Gastrocnemius medialis (tissue), 4 donors: ENCODE data around the gene ACAD9.
A peak's percentile ranks its signal among the peaks of the same experiment; 100 is the strongest.

Experiments used
- CTCF ChIP-seq, 5 experiments: fragments of 450-650 bp in 3 of 5; fragments of 200-600 bp in 2 of 5; sonication (generic) in 2 of 5; IDR thresholded peaks in 4 of 5; conservative IDR thresholded peaks in 1 of 5; 1 replicate in 4 of 5; 2 replicates in 1 of 5; pipeline ENCODE4 v1.5.1; 2016 to 2019; ENCODE audit warnings: antibody characterized with exemption in 5 of 5, mild to moderate bottlenecking in 3 of 5, moderate library complexity in 3 of 5
- POLR2A ChIP-seq, 2 donors: fragments of 450-650 bp; IDR thresholded peaks; one replicate each; pipeline ENCODE4 v1.6.1; 2017; ENCODE audit warnings: antibody characterized with exemption in 2 of 2, mild to moderate bottlenecking in 2 of 2, moderate library complexity in 2 of 2

DNA sequence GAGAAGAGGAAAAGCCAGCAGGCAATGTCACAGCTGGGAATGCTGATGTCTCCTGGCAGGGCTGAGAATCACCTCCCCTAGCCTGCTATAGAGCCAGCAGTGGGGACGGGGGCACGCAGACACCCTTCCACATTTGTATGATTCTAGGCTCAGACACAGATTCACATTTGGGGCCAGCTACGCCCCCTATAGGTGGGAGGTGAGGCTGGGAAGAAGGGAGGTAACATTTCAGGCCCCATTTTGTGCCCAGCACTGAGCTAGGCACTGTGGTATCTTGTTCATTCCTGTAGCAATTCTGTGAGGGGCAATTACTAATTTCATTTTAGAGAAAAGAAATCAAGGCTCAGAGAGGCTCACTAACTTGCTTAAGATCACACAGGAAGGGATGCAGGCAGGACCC, 15.9 kb upstream of the ACAD9 start:
- peak in 4 of 5 experiments; percentile 12 to 43 (median 26) for TF ChIP-seq CTCF (IDR thresholded peaks at IDR 0.05 in 4 of 5, conservative IDR thresholded peaks at IDR 0.05 in 1 of 5)
- TF ChIP-seq POLR2A (IDR thresholded peaks at IDR 0.05) = no peak
